ENCODE results near the gene COQ7.

DNA sequence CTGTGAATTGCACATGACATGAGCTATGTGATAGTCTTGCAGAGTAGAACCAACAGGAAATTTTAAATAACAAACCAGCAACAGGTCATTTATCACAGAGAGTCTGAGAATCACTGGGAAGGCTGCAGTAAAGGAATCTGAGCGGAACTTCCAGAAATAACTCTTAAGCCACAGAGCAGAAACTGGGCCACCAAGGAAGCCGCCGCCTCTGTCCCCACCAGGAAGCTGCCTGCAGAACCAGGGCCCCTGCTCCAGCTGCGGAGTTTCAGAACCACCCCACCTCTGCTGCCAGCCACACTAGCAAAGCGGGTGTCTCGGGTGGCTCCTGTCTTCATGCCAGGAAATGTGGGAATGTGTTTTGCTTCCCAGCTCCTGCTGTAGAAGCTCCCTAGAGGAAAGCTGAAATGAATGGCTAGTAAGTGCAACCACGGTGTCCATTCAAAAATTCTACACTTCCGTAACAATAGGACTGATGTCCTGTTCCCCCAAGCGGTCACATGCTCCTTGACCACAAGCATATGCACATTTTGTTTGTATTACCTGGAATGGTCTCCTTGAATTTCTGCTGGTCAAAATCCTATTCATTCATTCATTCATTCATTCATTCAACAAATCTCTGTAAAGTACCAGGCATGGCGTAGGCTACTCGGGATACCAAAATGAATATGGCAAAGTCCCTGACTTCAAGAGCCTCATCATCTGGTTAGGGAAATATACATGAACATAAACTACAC is 38.6 kb downstream of the COQ7 start:
- TF ChIP-seq, protein P1, sequence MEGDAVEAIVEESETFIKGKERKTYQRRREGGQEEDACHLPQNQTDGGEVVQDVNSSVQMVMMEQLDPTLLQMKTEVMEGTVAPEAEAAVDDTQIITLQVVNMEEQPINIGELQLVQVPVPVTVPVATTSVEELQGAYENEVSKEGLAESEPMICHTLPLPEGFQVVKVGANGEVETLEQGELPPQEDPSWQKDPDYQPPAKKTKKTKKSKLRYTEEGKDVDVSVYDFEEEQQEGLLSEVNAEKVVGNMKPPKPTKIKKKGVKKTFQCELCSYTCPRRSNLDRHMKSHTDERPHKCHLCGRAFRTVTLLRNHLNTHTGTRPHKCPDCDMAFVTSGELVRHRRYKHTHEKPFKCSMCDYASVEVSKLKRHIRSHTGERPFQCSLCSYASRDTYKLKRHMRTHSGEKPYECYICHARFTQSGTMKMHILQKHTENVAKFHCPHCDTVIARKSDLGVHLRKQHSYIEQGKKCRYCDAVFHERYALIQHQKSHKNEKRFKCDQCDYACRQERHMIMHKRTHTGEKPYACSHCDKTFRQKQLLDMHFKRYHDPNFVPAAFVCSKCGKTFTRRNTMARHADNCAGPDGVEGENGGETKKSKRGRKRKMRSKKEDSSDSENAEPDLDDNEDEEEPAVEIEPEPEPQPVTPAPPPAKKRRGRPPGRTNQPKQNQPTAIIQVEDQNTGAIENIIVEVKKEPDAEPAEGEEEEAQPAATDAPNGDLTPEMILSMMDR (conservative IDR thresholded peaks at IDR 0.05): no peak
- no peak for TF ChIP-seq ZFX (IDR thresholded peaks at IDR 0.05)
